HCT116 (cell line): ENCODE measurements around the gene PMF1. TPM values are rescaled to one million over a fixed set of nuclear protein-coding genes. Genes with fewer than 3 reads are reported as not detected.

Experiments used
- ATAC-seq: fragments of 200-7000 bp; cut with Tn5 transposase; 2 replicates; pipeline ENCODE4 v1.9.1; 2020; ENCODE audit warnings: mild to moderate bottlenecking, moderate library complexity
- BruUV-seq: library from RNA; stranded (reverse); fragments of 400-500 nt; replicated peaks from 2 replicates; lab custom pipeline; 2021; lab: Mats Ljungman, UMichigan
- CTCF ChIA-PET: fragments of 300-600 bp; sonication (Branson Sonifier 250); formaldehyde crosslinking; loops from one replicate; lab custom pipeline; 2021; ENCODE audit warnings: antibody characterized with exemption; lab: Charles Lee
- POLR2A ChIA-PET: fragments of 300-600, 350-600 bp; sonication (Branson Sonifier 250); formaldehyde crosslinking; loops from one replicate; lab custom pipeline; 2021; ENCODE audit warnings: antibody characterized with exemption; lab: Charles Lee
- RAD21 ChIA-PET, 2 experiments: fragments of 300-600 bp; sonication (Branson Sonifier 250); formaldehyde crosslinking; loops; one replicate each; lab custom pipeline; 2023; ENCODE audit warnings: low total read pairs in 2 of 2; ENCODE audit not compliant: uncharacterized antibody in 2 of 2, unreplicated experiment in 2 of 2, low non-redundant PET in 1 of 2; lab: Charles Lee
- DNase-seq: peaks from one replicate; pipeline ENCODE4 v3.0.0-alpha.2; 2010; ENCODE audit warnings: low read depth, low spot score
- H2AFZ ChIP-seq: fragments of 200-600 bp; shearing (Covaris generic), sonication (generic); 2 replicates; pipeline ENCODE4 v1.6.1; 2017; ENCODE audit warnings: low read depth, mixed run types, mixed read lengths, antibody characterized with exemption, low read length; ENCODE audit not compliant: poor library complexity, severe bottlenecking
- H3K27ac ChIP-seq: 2 replicates; pipeline ENCODE4 v1.5.1; 2012; ENCODE audit warnings: low read depth, low read length
- H3K27me3 ChIP-seq: fragments of 200-600 bp; sonication (generic); 2 replicates; pipeline ENCODE4 v1.6.1; 2016; ENCODE audit warnings: mixed run types, low read length, mixed read lengths; ENCODE audit not compliant: insufficient read depth
- H3K36me3 ChIP-seq, 2 experiments: fragments of 200-500 bp in 1 of 2; fragments of 200-600 bp in 1 of 2; sonication (Bioruptor generic) in 1 of 2; sonication (generic) in 1 of 2; 2 replicates each; pipeline versions ENCODE4 v1.5.1 to v1.6.1; 2014 to 2016; ENCODE audit warnings: low read length in 2 of 2, inconsistent platforms in 1 of 2, mixed read lengths in 1 of 2, mixed run types in 1 of 2; ENCODE audit not compliant: insufficient read depth in 2 of 2, control insufficient read depth in 1 of 2
- H3K4me1 ChIP-seq, 2 experiments: fragments of 200-600 bp in 1 of 2; sonication (generic) in 1 of 2; 2 replicates each; pipeline versions ENCODE4 v1.5.1 to v1.6.1; 2012 to 2017; ENCODE audit warnings: low read length in 2 of 2, inconsistent platforms in 1 of 2, mild to moderate bottlenecking in 1 of 2, mixed read lengths in 1 of 2, mixed run types in 1 of 2, moderate library complexity in 1 of 2; ENCODE audit not compliant: insufficient read depth in 2 of 2, control insufficient read depth in 1 of 2
- H3K4me2 ChIP-seq: fragments of 200-600 bp; sonication (generic); 2 replicates; pipeline ENCODE4 v1.6.1; 2017; ENCODE audit warnings: mixed run types, low read length, mixed read lengths
- H3K4me3 ChIP-seq, 2 experiments: fragments of 200-600 bp in 1 of 2; sonication (generic) in 1 of 2; replicated peaks in 1 of 2; 2 replicates each; pipeline ENCODE4 v1.5.1; 2011 to 2016; ENCODE audit warnings: low read length in 2 of 2, control low read depth in 1 of 2, low read depth in 1 of 2, mild to moderate bottlenecking in 1 of 2, mixed read lengths in 1 of 2, mixed run types in 1 of 2
- H3K79me2 ChIP-seq: fragments of 200-600 bp; sonication (generic); 2 replicates; pipeline ENCODE4 v1.6.1; 2017; ENCODE audit warnings: mild to moderate bottlenecking, mixed run types, low read length, moderate library complexity, mixed read lengths; ENCODE audit not compliant: insufficient read depth
- H3K9ac ChIP-seq: fragments of 200-600 bp; sonication (generic); 2 replicates; pipeline ENCODE4 v1.6.1; 2016; ENCODE audit warnings: low read length, mixed read lengths
- H3K9me2 ChIP-seq: fragments of 200-600 bp; sonication (generic), shearing (Covaris generic); 2 replicates; pipeline ENCODE4 v1.6.1; 2017; ENCODE audit warnings: mixed run types, mild to moderate bottlenecking, moderate library complexity; ENCODE audit not compliant: insufficient read depth
- H3K9me3 ChIP-seq, 2 experiments: fragments of 200-500 bp in 1 of 2; fragments of 200-600 bp in 1 of 2; sonication (Bioruptor generic) in 1 of 2; sonication (generic) in 1 of 2; 2 replicates each; pipeline ENCODE4 v1.6.1; 2014 to 2017; ENCODE audit warnings: low read length in 2 of 2, mixed read lengths in 2 of 2, inconsistent platforms in 1 of 2, low read depth in 1 of 2, mild to moderate bottlenecking in 1 of 2, mixed run types in 1 of 2, moderate library complexity in 1 of 2; ENCODE audit not compliant: control insufficient read depth in 1 of 2, insufficient read depth in 1 of 2
- H4K20me1 ChIP-seq: fragments of 200-600 bp; sonication (generic), shearing (Covaris generic); 2 replicates; pipeline ENCODE4 v1.6.1; 2017; ENCODE audit warnings: mixed run types, mild to moderate bottlenecking, moderate library complexity; ENCODE audit not compliant: insufficient read depth
- CBX3 ChIP-seq: IDR thresholded peaks from 2 replicates; pipeline ENCODE4 v1.6.1; 2012; ENCODE audit warnings: low read depth
- CEBPB ChIP-seq: IDR thresholded peaks from 2 replicates; pipeline ENCODE4 v1.6.1; 2012; ENCODE audit warnings: low read depth
- CTCF ChIP-seq, 3 experiments: fragments of 200-600 bp in 1 of 3; sonication (generic) in 1 of 3; IDR thresholded peaks in 2 of 3; conservative IDR thresholded peaks in 1 of 3; 2 replicates each; pipeline ENCODE4 v1.5.1; 2012 to 2017; ENCODE audit warnings: low read depth in 2 of 3, low read length in 2 of 3, antibody characterized with exemption in 1 of 3, borderline replicate concordance in 1 of 3, control low read depth in 1 of 3, mild to moderate bottlenecking in 1 of 3, mixed read lengths in 1 of 3, mixed run types in 1 of 3, moderate library complexity in 1 of 3; ENCODE audit not compliant: insufficient read depth in 1 of 3
- EGR1 ChIP-seq: IDR thresholded peaks from 2 replicates; pipeline ENCODE4 v1.6.1; 2012; ENCODE audit warnings: low read depth
- ELF1 ChIP-seq: IDR thresholded peaks from 2 replicates; pipeline ENCODE4 v1.6.1; 2012; ENCODE audit warnings: low read depth, borderline replicate concordance
- EZH2 ChIP-seq: fragments of 200-600 bp; sonication (generic); IDR thresholded peaks from 2 replicates; pipeline ENCODE4 v1.6.1; 2017; ENCODE audit warnings: antibody characterized with exemption, mixed run types
- JUND ChIP-seq: IDR thresholded peaks from 2 replicates; pipeline ENCODE4 v1.6.1; 2012
- POLR2AphosphoS5 ChIP-seq: IDR thresholded peaks from 2 replicates; pipeline ENCODE4 v1.6.1; 2011; ENCODE audit warnings: mild to moderate bottlenecking, low read depth, low read length, moderate library complexity
- REST ChIP-seq: IDR thresholded peaks from 2 replicates; pipeline ENCODE4 v1.6.1; 2012; ENCODE audit warnings: low read depth
- SIN3A ChIP-seq: IDR thresholded peaks from 2 replicates; pipeline ENCODE4 v1.6.1; 2012; ENCODE audit warnings: low read depth
- SP1 ChIP-seq: IDR thresholded peaks from 2 replicates; pipeline ENCODE4 v1.6.1; 2012; ENCODE audit warnings: low read depth
- SRF ChIP-seq: IDR thresholded peaks from 2 replicates; pipeline ENCODE4 v1.6.1; 2012; ENCODE audit warnings: low read depth
- TCF7L2 ChIP-seq: IDR thresholded peaks from 2 replicates; pipeline ENCODE4 v1.7.0; 2011; ENCODE audit warnings: borderline replicate concordance, inconsistent platforms; ENCODE audit not compliant: insufficient read depth, insufficient read length; ENCODE audit errors: extremely low read depth
- ZFX ChIP-seq: fragments of 450-650 bp; IDR thresholded peaks from 2 replicates; pipeline ENCODE4 v1.6.1; 2017
- ZNF274 ChIP-seq: fragments of 200-500 bp; sonication (Bioruptor generic); IDR thresholded peaks from 2 replicates; pipeline ENCODE4 v1.6.1; 2014; ENCODE audit warnings: mild to moderate bottlenecking, low read depth, low read length, inconsistent platforms
- intact Hi-C: fragments of 100-400 bp; cut with micrococcal nuclease; formaldehyde crosslinking; loops from 2 replicates; pipeline ENCODE4 v1.10.0; 2022
- total RNA-seq: library from RNA; stranded (reverse); gene quantifications from one replicate; pipeline ENCODE4 v1.2.1, GENCODE V29; 2021; ENCODE audit not compliant: unreplicated experiment
- TF ChIP-seq, protein P1 (sequence below): IDR thresholded peaks from 2 replicates; pipeline ENCODE4 v1.6.1; 2011; ENCODE audit warnings: mild to moderate bottlenecking, low read length, moderate library complexity; ENCODE audit not compliant: insufficient replicate concordance; ENCODE audit errors: extremely low read depth

PMF1 gene
- total RNA-seq, 1 experiment from 2014 or later = 52.6 TPM

DNA sequence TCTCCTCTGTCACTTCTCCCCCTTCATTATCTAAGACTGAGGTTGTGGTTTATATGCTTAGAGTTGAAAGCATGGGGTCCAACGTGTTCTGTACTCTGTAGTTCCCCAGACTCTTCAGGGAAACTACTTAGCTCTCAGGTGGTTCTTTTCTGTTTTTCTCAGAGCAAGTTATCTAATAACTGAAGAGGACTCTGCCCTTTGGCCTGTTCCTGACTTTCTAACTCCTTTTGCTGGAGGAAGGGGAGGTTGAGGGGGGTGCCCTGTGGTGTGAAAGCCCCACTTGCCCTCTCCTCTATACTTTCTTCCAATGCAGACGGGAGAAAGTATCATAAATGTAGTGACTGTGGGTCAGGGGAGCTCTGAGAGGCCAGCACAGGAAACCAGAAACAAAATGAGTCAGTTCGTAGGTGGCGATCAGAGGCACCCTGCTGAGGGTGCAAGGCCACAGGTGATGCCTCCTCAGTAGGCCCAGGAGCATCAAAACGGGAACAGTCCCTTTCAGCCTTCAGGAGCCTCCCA, 13.9 kb upstream of the PMF1 start:
- Histone ChIP-seq H3K4me2 (no peak overlapping the region), H3K4me1 (peaks cover 3 to 15% of the 10 kb centered on the region in 2 experiments; a peak in 2 of 4 replicates), H4K20me1 (no peaks in the 10 kb centered on the region), H3K27ac (no peak overlapping the region), H2AFZ (no peak overlapping the region), H3K9ac (no peak overlapping the region), H3K36me3 (peaks cover 3 to 16% of the 10 kb centered on the region in 2 experiments; a peak in 2 of 4 replicates), H3K27me3 (no peaks in the 10 kb centered on the region), H3K79me2 (peaks cover 53% of the 10 kb centered on the region), H3K4me3 (no peak overlapping the region), H3K9me2 (no peaks in the 10 kb centered on the region), H3K9me3 (no peaks in the 10 kb centered on the region)
- POLR2A ChIA-PET = interaction anchor here (6.3 kb wide), 1 partner anchor 14 kb away, joined by 21 read pairs; the partner anchor contains the start of gene PMF1
- RAD21 ChIA-PET = no interaction called here
- CTCF ChIA-PET = no interaction called here
- no TSS peak for BruUV-seq
- ATAC-seq = no peak
- intact Hi-C loops = no loop called here
- no peak for DNase-seq
- TF ChIP-seq CTCF (IDR thresholded peaks at IDR 0.05 in 2 of 3, conservative IDR thresholded peaks at IDR 0.05 in 1 of 3; ENCODE audit: borderline replicate concordance in 1 of 3, insufficient read depth in 1 of 3, low read depth in 2 of 3, low read length in 2 of 3) (no peak), CBX3 (no peak), EZH2 (no peak), SP1 (no peak), POLR2AphosphoS5 (no peak), SRF (no peak), REST (no peak), ZFX (no peak), ZNF274 (no peak), SIN3A (no peak), JUND (no peak), ELF1 (no peak), TCF7L2 (no peak), CEBPB (no peak), EGR1 (no peak)
- TF ChIP-seq, protein P1, sequence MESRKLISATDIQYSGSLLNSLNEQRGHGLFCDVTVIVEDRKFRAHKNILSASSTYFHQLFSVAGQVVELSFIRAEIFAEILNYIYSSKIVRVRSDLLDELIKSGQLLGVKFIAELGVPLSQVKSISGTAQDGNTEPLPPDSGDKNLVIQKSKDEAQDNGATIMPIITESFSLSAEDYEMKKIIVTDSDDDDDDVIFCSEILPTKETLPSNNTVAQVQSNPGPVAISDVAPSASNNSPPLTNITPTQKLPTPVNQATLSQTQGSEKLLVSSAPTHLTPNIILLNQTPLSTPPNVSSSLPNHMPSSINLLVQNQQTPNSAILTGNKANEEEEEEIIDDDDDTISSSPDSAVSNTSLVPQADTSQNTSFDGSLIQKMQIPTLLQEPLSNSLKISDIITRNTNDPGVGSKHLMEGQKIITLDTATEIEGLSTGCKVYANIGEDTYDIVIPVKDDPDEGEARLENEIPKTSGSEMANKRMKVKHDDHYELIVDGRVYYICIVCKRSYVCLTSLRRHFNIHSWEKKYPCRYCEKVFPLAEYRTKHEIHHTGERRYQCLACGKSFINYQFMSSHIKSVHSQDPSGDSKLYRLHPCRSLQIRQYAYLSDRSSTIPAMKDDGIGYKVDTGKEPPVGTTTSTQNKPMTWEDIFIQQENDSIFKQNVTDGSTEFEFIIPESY = no peak
